Urothelium cell line (cell line): Measurements from ENCODE around the gene AEN.

Experiments used
- DNase-seq: peaks from one replicate; pipeline ENCODE4 v3.0.0; 2011; ENCODE audit warnings: low spot score, mixed read lengths
- FAIRE-seq: peaks from 2 replicates; lab custom pipeline; 2011; peaks lifted over from hg19 to GRCh38; lab: Jason Lieb, UNC

Gene AEN

GRCh38 chr15:88649286-88649733 lies 28.2 kb downstream of the AEN start:
- DNase-seq (peak; percentile 86), FAIRE-seq (peak; percentile 87)

- FAIRE-seq (peak; percentile 13), DNase-seq (no peak)
These were observed 28.8 kb downstream of the AEN start for GRCh38 chr15:88649753-88650551.

GRCh38 chr15:88650556-88650955 lies 29.4 kb downstream of the AEN start:
- FAIRE-seq (no peak), DNase-seq (no peak)

GRCh38 chr15:88651136-88651732 lies 30.1 kb downstream of the AEN start:
- FAIRE-seq, result no peak
- no peak for DNase-seq

- no peak for FAIRE-seq
- no peak for DNase-seq
These were observed 30.8 kb downstream of the AEN start for GRCh38 chr15:88651971-88652370.

GRCh38 chr15:88652456-88653199 lies 31.5 kb downstream of the AEN start:
- FAIRE-seq (no peak), DNase-seq (no peak)

- DNase-seq (no peak), FAIRE-seq (peak; percentile 17)
These were observed 32.3 kb downstream of the AEN start for GRCh38 chr15:88653200-88654064.

- FAIRE-seq (peak; percentile 42), DNase-seq (no peak)
These were observed 33.4 kb downstream of the AEN start for GRCh38 chr15:88654430-88655102.

- DNase-seq, result no peak
- FAIRE-seq, result no peak
These were observed 34.0 kb downstream of the AEN start for GRCh38 chr15:88655103-88655553.

GRCh38 chr15:88655800-88656488 lies 34.8 kb downstream of the AEN start:
- FAIRE-seq (no peak), DNase-seq (no peak)

GRCh38 chr15:88656760-88657221 lies 35.7 kb downstream of the AEN start:
- FAIRE-seq (no peak), DNase-seq (no peak)

GRCh38 chr15:88657326-88658069 lies 36.4 kb downstream of the AEN start:
- peak; percentile 48 for FAIRE-seq
- DNase-seq, result peak; percentile 76

GRCh38 chr15:88658070-88658965 lies 37.2 kb downstream of the AEN start:
- DNase-seq, result no peak
- FAIRE-seq, result no peak

- DNase-seq (peak; percentile 57), FAIRE-seq (no peak)
These were observed 38.1 kb downstream of the AEN start for GRCh38 chr15:88658972-88659931.

GRCh38 chr15:88661041-88661700 lies 40.0 kb downstream of the AEN start:
- FAIRE-seq (no peak), DNase-seq (no peak)
